Measurements from ENCODE around the gene IRX6. TPM values are rescaled to one million over a fixed set of nuclear protein-coding genes. Genes with fewer than 3 reads are reported as not detected.

IRX6 gene
- total RNA-seq, 1 donor = not detected

DNA sequence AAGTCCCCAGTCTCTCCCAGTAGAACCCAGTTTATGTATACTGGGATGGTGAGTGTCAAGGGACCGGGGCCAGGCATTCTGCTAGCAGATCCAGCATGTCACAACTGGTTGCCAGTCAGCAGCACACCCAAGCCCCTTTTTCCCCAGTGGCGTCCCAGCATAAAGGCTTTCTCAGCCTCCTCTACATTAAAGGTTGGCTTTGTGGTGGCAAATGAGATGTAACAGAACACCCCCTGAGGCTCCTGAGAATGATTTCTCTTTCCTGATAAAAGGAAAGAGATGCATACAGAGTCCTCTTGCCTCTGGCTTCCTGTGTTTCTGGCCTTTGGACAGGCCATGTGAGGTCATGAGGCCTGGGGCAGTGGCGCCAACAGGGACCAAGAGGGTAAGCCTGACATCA is 27.9 kb downstream of the IRX6 start:
- no peak for TF ChIP-seq CTCF (IDR thresholded peaks at IDR 0.05; ENCODE audit: insufficient read depth, low read depth, low read length)
- H3K4me3 ChIP-seq (ENCODE audit: low read depth, low read length) = no peak overlapping the region
- DNase-seq (ENCODE audit: low read depth) = no peak

DNA sequence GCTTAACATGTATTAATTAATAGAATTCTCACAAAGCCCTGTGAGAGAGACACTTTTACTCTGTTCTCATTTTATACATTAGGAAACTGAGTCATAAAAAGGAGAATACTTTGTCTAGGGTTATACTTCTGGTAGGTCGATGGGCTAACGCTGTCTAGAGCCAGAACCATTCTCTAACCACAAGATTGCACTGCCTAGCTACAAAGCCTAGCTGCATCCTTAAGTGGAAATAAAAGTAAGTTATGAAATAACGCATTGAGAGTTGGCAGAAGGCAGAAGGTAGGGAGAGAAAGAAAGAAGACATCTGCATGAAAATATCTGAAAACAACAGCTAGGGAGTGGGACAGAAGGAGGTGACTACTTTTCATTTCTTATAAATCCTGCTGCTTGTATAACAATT is 33.2 kb downstream of the IRX6 start:
- no peak for DNase-seq (ENCODE audit: low read depth)
- H3K4me3 ChIP-seq (ENCODE audit: low read depth, low read length) = no peak overlapping the region
- TF ChIP-seq CTCF (IDR thresholded peaks at IDR 0.05; ENCODE audit: insufficient read depth, low read depth, low read length) = no peak

GRCh38 chr16:55359946-55360345 is 35.9 kb downstream of the IRX6 start:
- TF ChIP-seq CTCF (IDR thresholded peaks at IDR 0.05; ENCODE audit: insufficient read depth, low read depth, low read length) = no peak
- DNase-seq (ENCODE audit: low read depth) = no peak
- no peak overlapping the region for H3K4me3 ChIP-seq (ENCODE audit: low read depth, low read length)

GRCh38 chr16:55364811-55365210 is 40.8 kb downstream of the IRX6 start:
- TF ChIP-seq CTCF (IDR thresholded peaks at IDR 0.05; ENCODE audit: insufficient read depth, low read depth, low read length) = no peak
- H3K4me3 ChIP-seq (ENCODE audit: low read depth, low read length) = no peak overlapping the region
- no peak for DNase-seq (ENCODE audit: low read depth)

DNA sequence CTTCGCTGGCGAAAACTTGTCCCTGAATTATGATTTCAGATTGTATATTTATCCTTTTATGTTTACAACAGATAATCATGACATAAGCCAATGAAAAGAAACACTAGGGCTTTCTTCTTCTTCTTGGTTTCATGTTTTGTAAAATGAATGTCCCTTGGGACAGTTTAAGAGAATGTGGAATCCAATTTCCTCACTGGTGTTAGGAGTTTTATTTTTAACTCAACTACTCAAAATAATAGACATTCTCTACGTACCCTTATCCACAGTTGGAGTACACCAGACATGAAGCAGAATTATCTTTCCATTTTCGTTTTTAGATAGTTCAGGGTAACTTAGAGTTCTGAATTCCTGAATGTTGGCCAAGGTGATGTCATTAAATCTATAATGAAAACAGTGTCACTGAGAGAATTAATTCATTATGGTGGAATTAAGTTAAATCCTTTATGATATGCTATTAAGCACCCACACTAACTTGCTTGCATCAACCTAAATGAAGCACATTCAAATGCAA is 43.4 kb downstream of the IRX6 start:
- no peak overlapping the region for H3K4me3 ChIP-seq (ENCODE audit: low read depth, low read length)
- peak; percentile 4 for DNase-seq (ENCODE audit: low read depth)
- TF ChIP-seq CTCF (IDR thresholded peaks at IDR 0.05; ENCODE audit: insufficient read depth, low read depth, low read length) = no peak

DNA sequence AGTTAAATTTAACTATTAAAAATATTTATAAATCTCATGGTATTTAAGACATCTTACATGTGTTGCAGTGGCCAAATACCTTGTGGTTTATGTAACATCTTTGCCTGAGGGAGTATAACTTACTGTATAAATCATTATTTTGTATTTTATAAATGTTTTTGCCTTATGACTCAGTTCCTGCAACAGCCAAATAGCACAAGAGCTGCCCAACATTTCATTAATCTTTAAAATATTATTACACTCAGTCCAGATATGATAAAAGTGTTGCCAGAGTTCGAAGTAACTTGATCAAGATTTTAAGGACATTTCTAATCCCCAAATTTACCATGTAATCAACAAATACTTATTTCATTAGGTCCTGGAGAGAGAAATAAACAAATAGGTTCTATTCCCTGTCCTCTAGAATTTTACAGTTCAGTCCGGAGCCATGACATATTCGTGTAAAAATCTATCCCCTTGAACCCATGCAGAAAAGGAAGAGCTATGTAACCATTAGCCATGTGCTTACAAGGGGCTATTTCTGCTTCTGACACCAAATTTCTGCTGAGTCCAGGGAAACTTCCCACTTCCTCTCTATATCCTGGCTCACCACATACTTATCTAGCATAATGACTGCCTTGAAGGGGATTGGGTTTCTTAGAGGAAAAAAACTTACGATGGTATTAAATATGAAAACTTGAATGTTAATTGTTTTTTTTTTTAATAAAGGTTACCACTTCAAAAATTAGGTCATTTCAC is 44.0 kb downstream of the IRX6 start:
- no peak for TF ChIP-seq CTCF (IDR thresholded peaks at IDR 0.05; ENCODE audit: insufficient read depth, low read depth, low read length)
- no peak overlapping the region for H3K4me3 ChIP-seq (ENCODE audit: low read depth, low read length)
- DNase-seq (ENCODE audit: low read depth) = peak; percentile 16

- no peak overlapping the region for H3K4me3 ChIP-seq (ENCODE audit: low read depth, low read length)
- no peak for DNase-seq (ENCODE audit: low read depth)
- no peak for TF ChIP-seq CTCF (IDR thresholded peaks at IDR 0.05; ENCODE audit: insufficient read depth, low read depth, low read length)
These were observed 45.1 kb downstream of the IRX6 start for GRCh38 chr16:55369151-55369550.

All from fibroblast of villous mesenchyme (primary cell).